GOT3 (cell line): ENCODE measurements around the gene CRMP1.
"Not testable (repeated sequence)": the region's sequence is repeated elsewhere in the genome, so short reads cannot be mapped to it uniquely, and the experiment has no call there.

Experiments used
- DNase-seq: peaks from one replicate; lab custom pipeline; 2025; ENCODE audit warnings: mixed read lengths; lab: John Stamatoyannopoulos, UW

Gene CRMP1

DNA sequence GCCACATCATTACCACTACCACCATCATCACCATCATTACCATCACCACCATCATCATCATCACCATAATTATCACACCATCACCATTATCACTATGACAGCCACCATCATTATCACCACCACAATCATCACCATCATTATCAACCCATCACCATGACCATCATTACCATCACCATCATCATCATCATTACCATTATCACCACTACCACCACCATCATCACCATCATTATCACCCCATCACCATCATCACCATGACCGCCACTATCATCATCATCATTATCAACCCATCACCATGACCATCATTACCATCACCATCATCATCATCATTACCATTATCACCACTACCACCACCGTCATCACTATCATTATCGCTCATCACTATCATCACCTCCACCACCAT is 36.5 kb downstream of the CRMP1 start:
- not testable (repeated sequence) for DNase-seq

DNA sequence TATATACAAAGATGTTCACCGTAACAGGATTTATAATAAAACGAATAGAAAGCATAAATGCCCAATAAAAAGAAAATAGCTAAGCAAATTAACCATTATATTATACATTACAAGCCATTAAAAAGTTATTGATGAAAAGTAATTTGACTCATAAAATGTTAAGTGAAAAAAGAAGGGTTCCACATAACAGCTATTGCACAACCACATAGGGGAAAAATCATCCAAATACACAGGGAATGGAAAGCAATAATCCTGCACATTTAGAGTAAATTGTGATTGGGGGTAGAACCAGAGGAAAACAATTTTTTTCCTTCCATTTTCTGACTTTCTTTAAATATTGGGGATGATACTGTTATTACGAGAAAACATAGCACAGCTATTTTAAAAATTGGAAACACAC is 38.0 kb downstream of the CRMP1 start:
- no peak for DNase-seq

DNA sequence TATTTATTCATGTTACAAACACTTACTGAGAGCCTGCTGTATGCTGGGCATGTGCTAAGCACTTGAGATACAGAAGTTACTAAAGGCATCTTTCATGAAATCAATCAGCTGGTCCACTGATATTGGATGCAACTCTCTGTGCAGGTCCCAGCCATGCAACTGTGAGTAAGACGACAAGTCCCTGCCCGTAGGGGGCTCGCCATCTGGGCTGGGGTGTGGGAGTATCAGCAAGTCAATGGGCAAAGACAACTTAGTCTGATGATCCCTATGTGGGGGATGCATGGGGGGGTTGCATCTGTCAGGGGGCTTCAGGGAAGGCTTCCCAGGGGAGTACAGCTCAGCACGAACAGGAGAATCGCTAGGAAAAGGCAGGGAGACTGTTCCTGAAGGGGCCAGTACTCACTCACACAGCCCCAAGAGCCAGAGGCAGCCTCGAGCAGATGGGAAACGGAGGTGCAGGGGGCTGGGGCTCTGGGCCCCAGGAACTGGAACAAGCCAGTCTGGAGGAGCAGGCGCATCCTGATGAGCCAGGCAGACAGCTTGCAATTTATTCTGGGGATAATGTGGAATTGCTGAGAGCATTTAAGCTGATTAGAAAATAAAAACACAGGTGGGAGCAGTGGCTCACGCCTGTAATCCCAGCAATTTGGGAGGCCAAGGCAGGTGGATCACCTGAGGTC is 40.2 kb downstream of the CRMP1 start:
- DNase-seq = no peak

DNA sequence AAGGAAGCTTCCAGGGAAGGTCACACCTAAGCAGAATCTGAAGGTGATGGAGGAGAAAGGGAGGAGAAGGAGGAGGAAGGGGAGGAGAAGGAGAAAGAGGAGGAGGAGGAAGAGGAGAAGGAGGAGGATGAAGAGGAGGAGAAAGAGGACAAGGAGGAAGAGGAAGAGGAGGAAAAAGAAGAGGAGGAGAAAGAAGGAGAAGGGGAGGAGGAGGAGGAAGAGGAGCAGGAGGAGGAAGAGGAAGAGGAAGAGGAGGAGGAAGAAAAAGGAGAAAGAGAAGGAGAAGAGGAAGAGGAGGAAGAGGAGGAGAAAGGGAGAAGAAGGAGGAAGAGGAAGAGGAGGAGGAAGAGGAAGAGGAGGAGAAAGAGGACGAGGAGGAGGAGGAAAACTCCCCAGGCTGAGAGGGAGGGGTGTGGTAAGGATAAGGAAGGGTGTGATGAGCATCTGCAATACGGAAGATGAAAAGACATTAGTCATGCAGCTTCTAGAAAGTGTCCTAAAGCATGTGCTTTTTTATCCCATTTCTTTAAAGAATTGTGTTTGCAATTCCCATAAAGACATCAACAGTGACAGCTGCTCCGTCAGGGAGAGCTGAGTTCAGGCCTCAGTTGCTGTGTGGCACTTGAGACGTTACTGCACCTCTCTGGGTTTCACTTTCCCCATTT is 41.1 kb downstream of the CRMP1 start:
- no peak for DNase-seq

DNA sequence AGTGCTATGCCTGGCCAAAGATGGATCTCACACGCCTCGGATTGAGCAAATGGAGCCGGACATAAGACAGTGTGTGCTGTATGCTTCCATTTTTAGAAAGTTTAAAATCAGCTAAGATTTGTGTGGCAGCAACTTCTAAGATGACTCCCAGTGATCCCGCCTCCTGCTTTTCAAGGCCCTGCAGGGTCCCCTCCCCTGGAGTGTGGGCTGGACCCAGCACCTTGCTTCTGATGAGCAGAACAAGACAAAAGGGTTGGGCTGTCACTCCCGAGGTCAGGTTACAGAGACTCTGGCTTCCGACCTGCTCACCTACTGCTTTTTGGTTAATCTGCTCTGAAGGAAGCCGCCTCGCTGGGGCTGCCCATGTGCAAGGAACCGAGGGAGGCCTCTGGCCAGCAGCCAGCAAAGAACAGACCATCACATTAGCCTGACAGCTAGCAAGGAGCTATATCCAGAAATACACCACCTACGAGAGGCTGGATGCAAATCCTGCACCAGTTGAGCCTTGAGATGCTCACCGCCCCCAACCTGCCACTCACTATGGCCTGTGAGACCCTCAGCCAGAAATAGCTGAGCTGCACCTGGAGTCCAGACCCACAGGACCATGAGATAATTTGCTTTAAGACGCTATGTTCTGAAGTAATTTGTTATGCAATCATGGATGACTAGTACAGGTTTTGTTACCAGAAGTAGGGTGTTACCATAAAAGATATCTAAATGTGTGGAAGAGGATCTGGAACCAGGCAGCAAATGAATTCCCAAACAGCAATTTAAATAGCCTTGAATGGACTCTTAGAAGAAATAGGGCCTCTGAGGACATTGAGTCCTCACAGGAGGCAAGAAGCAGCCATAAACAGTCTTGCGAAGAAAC is 47.6 kb downstream of the CRMP1 start:
- DNase-seq = no peak

DNA sequence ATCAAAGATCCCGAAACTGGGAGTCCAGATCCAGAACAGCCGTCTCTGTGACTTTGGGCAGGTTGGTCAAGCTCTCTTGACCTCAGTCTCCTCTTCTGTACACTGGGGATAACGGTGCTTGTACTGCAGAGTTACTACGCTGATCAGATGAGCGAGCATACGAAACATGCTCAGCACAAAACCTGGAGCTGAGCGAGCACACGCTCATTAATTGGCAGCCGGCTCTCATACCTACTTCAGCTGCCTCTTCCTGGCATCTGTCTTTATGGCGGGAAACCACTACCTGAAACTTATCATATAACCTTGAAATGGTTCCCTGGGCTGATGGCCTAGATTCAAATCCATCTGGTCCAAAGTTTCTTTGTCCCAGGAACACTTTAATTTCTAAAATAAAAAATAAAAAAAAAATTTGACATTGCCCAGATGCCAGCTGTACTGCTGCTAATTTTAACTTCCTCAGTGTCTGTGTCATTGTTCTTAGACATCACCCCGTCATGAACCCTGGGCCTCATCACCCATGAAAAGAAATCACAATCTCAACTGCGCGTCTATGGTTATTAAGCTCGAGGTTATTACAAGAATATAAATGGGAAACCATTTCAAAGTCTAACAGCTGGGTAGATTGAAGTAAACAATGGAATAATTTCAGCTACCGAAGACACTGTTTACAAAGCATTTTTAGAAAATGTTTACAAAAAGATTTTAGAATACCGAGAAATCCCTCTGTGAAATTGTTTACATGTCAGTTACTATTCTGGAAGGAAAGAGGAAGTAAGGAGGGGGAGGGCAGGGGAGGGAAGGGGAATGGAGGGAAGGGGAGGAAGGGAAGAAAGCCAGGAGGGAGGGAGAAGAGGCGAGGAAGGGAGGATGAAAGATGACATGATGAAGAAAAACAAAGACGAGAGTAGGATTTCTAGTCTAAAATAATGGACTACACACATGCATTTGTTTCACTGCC is 49.0 kb downstream of the CRMP1 start:
- no peak for DNase-seq

DNA sequence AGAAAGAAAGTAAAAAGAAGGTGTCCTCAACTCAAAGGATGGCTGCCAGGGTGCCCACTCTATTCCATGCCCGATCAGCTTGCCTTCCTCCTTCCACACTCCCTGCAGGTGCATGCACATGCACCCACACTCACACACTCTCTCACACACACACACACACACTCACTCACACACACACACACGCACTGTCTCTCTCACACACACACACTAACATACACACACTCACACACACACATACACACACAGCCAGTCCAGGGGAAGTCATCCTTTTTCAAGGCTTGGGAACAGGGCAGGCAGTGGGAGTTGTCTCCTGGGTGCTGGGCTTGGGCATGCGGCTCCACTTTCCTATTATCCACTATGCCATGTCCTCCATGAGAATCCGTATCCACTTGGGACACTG is 50.4 kb downstream of the CRMP1 start:
- DNase-seq = no peak

DNA sequence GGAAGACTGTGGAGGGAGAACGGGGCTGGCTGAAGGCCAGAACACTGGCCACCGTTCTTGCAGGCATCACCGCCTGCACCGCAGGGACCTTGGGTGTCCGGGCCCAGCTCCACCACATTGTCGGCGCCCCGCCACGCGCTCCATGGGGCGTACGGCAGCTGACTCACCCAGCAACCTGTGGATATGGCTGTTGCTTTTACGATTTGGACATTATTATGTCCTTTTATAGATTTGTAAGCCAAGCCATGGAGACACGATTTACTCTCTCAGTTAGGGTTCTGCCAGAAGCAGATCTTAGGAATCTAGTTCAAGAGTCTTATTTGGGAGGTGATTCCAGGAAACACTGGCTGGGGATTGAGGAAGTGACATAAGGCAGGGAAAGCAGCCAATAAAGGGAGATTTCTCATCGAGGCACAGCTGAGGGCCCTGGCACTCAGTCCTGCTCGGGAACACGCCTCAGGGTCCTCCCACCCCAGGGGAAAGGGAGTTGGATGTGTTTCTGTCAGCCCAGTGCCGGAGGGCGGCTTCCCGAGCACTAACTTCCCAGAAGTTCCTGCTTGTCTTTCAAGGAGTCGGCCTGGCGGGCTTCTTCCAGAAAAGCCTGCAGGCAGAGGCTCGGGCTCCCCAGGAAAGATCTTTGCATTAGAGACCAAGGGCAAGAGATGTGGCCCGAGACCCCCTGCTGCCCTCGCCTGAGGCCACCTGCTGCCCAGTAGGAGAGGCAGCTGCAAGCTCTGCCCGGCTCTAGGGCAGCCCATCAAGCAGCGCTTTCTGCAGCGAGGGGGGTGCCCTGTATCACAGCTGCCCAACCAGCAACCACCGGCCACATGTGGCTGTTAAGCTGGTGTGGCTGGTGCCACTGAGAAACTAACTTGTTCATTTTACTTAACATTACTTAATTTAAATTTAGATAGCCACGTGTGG is 52.9 kb downstream of the CRMP1 start:
- DNase-seq = no peak

DNA sequence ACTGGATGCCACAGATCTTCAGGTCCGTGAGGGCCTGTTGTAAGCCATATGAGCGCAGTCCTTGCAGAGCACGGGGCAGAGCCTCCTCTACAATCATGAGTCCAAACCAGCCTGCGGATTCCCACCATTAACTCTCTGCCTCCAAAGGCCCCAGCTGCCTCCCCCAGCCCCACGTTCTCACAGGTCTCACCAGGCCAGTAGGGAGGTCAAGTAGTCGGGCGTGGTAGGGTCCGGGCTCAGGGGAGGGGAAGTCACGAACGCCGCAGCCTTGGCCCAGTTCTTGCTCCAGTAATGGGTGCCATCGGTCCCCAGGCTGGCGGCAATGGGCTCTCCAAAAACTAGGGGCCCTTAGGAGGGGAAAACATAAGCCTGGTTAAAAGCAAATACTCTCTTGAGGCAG is 53.6 kb downstream of the CRMP1 start:
- DNase-seq = no peak

DNA sequence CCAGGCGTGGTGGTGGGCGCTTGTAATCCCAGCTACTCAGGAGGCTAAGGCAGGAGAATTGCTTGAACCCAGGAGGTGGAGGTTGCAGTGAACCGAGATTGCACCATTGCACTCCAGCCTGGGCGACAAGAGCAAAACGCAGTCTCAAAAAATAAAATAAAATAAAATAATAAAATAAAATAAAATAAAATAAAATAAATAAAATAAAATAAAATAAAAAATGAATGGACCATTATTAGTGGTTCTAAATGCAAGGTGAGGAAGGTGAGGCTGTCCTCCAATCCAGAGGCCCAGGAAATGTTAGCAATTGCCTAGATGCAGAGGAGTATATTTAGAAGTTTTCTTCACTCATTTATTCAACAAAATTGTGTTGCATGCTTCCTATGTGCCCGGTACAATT is 55.4 kb downstream of the CRMP1 start:
- not testable (repeated sequence) for DNase-seq

DNA sequence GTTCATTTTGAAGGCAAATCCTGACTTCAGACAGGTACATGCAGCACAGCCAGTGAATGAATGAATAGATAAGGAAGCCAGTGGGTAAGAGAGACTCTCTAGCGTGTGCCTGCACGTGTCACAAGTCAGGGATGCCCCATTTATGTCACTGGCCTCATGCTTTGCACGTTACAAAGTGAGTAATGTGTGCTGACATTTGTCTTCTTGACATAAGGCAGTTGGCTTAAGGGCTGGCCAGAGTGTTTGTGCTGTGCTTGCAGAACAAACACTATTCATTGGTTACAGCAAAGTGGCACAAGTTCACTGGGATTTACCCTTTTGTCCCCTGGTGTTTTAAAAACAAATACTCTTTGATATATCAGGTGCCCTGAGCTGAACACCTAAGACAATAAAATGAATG is 55.9 kb downstream of the CRMP1 start:
- DNase-seq = no peak

DNA sequence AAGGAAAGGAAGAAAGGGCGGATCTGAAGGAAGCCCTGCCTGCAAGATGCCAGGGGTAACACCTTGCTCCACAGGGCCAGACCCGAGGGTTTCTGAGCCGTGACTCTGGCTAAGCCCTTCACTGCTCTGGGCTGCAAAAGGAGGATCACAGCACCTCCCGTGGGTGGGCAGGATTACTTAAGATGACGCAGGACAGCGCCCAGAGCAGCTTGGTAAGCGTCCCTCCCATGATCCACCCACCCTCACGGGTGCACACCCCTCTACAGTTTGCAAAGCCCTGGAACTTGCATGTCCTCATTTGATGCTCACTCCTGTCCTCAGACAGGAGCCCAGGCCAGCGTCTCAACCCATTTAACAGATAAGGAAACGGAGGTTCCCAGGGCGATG is 64.9 kb downstream of the CRMP1 start:
- DNase-seq = no peak

DNA sequence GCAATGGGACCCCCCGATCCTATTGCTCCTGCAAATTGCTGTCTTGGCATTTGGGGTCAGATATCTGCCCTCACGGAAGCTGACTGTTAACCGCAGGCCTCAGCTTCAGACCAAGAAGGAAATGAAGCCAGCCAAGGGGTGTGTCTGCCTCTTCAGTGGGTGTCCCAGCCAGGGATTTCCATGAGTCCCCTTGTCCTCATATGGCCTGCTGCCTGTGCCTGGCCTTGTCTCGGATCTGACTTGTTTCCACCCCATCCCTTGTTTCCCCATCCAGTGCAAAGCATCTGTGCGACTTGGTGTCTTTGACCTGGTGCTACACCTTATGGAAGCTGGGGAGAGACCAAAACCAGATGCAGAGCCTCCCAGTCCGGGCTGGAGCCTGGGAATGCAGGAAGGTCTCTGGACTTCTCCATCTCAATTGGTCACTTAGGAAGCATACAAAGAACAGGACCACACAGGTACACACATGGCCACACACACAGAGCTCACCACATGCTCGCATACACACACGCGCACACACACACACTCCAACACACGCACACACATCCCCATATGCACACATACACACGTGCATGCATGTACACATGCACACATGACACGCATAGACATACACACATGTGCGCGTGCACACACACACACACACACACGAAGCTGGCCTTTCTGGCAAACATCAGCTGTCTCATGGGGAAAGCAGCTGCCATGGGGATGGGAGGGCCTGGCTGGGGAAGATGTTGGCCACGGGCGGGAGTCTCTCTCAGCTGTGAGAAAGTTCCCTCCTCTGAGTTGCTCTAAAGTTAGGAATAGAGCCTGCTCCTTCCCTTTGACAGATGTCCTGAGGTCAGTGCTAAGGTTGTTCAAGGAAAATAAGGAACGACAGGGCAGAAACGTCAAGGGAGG is 65.5 kb downstream of the CRMP1 start:
- DNase-seq = no peak

DNA sequence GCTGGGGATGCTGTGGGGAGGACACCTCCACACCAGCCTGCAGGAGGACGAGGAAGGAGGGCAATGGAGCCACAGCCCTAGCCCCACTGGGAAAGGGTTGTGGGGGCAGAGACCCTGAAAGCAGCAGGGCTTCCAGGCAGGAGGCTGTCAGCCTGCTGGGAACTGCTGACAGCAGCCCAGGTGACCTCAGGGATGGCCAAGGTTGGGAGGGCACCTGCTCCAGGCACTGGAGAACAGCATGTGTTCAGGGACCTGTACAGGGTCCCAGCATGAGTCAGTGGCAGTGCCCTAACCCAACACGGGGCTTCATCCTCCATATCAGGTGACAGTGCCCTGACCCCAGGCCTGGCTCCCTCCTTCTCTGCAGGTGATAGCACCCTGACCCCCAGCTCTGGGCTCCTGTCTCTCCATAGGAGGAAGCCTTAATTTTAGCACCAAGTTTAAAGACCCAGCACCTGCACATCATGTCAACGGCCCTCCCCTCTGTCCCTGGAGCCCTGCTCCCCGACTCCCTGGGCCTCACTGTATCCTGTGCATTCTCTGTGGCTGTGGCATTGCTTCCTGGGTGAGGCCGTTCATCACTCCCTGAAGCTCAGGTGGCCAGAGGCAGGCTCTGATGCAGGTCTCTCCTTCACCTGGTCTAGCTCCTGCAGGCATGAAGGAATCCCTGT is 66.3 kb downstream of the CRMP1 start:
- DNase-seq = no peak

DNA sequence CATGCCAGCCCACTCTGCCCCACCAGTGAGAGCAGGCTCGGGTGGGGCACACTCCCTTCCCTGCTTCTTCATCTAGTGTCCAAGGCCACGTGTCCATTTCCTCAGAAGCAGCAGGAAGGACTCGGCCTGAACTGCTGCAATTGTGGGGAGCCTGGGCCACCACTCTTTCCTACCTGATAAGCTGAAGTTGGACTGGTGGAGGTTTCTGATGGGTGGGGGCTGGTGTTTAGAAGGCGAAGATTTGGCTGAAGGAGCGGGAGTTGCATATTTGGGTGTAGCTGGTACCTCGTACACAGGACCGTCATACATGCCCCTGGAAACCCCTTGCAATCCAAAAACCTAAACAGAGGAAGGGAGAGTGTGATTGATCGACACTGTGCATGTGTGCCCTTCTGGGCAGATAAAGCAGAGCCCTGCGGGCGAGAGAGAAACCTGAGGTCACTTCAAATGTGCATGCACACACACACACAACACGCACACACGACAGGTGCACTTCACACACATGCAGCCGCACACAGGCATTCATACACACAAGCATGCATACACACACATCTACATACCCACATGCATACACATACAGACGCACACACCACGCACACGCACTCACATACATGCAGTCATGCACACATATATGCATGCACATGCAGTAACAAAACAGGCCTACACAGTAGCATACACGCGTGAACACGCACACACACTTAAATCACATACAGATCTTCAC is 67.4 kb downstream of the CRMP1 start:
- DNase-seq = no peak

DNA sequence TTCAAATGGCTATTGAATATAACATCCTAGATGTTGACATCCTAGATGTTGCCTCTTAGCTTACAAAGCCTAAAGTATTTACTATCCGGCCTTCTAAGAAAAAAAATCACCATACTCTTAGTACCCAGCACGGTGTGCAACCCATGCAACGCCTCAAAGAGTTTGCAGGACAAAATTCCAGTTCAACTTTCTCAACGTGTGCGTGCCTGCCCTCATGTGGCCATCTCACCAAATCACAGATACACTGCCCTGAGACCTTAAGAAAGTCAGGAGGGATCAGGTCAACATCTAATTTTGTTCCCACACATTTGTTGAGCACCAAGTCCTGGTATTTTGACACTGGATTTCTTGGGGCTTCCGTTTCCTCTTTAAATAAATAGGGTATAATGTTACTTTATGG is 68.3 kb downstream of the CRMP1 start:
- no peak for DNase-seq

DNA sequence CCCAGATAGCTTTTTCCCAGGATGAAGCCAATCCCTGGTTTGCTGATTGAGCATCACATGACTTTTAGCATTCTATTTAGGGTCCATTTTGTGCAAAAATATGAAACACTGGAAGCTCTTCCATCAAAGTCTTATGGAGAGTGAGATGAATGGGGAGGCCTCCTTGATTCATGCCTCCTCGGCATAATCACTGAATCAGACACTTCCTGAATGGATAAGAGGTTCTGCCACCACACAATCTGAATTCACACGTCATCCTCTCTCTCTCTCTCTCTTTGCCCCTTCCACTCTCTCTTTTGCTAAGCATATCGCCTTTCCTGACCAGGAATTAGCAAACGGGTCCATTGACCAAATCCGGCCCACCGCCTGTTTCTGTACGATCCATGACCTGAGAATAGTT is 68.7 kb downstream of the CRMP1 start:
- DNase-seq = no peak

DNA sequence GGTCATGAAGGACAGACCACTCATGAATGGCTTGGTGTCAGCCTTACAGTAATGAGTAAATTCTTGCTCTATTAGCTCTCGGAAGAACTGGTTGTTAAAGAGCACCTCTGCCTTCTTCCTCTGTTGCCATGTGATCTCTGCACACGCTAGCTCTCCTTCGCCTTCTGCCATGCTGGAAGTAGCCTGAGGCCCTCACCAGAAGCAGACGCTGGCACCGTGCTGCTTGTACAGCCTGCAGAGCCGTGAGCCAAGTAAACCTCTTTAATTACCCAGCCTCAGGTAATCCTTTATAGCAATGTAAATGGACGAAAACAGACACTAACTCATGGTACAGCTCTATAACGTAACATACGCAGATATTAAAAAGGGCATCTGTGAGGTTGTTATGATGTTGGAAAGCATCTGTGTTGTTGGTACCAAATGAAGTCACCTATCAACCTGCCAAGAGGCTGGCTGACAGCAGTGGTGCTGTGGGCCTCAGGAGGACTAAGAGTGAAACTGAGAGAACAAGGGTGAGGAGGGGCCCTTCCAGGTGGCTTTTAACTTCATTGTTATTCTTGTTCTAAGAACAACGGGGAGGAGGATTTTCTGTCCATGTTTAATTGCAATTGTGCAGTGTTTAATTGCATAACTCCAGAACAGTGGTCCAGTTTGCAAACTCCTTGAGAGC is 69.2 kb downstream of the CRMP1 start:
- DNase-seq = no peak
